GM23338 (cell line): ENCODE measurements around the gene ADAMTSL2. TPM values are rescaled to one million over a fixed set of nuclear protein-coding genes. Genes with fewer than 3 reads are reported as not detected.
"Not testable (repeated sequence)": the region's sequence is repeated elsewhere in the genome, so short reads cannot be mapped to it uniquely, and the experiment has no call there.

ENCODE experiments used
- ATAC-seq: fragments of 200-7000 bp; cut with Tn5 transposase; 3 replicates; pipeline ENCODE4 v1.9.1; 2020
- DNase-seq: peaks from one replicate; pipeline ENCODE4 v3.0.0-alpha.2; 2015; ENCODE audit warnings: low spot score
- H2AFZ ChIP-seq: fragments of 200-600 bp; sonication (generic); 2 replicates; pipeline ENCODE4 v1.8.0; 2016; ENCODE audit warnings: antibody characterized with exemption, mild to moderate bottlenecking, moderate library complexity
- H3F3A ChIP-seq: fragments of 200-600 bp; sonication (generic); replicated peaks from 2 replicates; pipeline ENCODE4 v1.8.0; 2017; ENCODE audit warnings: antibody characterized with exemption, mixed run types, low read depth
- H3K27ac ChIP-seq: fragments of 200-600 bp; sonication (generic); 2 replicates; pipeline ENCODE4 v1.6.1; 2016; ENCODE audit warnings: low read depth
- H3K27me3 ChIP-seq: fragments of 200-600 bp; sonication (generic); 2 replicates; pipeline ENCODE4 v1.8.0; 2016; ENCODE audit warnings: mild to moderate bottlenecking, mixed run types, moderate library complexity; ENCODE audit not compliant: insufficient read depth
- H3K36me3 ChIP-seq: fragments of 200-600 bp; sonication (generic); 2 replicates; pipeline ENCODE4 v1.8.0; 2016; ENCODE audit warnings: mild to moderate bottlenecking; ENCODE audit not compliant: insufficient read depth
- H3K4me1 ChIP-seq: fragments of 200-600 bp; sonication (generic); 2 replicates; pipeline ENCODE4 v1.8.0; 2016; ENCODE audit warnings: mild to moderate bottlenecking, moderate library complexity; ENCODE audit not compliant: insufficient read depth
- H3K4me2 ChIP-seq: fragments of 200-600 bp; sonication (generic); 2 replicates; pipeline ENCODE4 v1.7.1; 2017; ENCODE audit warnings: mixed run types
- H3K4me3 ChIP-seq: fragments of 200-600 bp; sonication (generic); 2 replicates; pipeline ENCODE4 v1.6.1; 2016; ENCODE audit warnings: mixed run types
- H3K79me2 ChIP-seq: fragments of 200-600 bp; sonication (generic); replicated peaks from 2 replicates; pipeline ENCODE4 v1.8.0; 2017; ENCODE audit warnings: mild to moderate bottlenecking; ENCODE audit not compliant: insufficient read depth
- H3K9me2 ChIP-seq: fragments of 200-600 bp; sonication (generic); 2 replicates; pipeline ENCODE4 v1.8.0; 2017; ENCODE audit not compliant: insufficient read depth
- H4K20me1 ChIP-seq: fragments of 200-600 bp; sonication (generic); replicated peaks from 2 replicates; pipeline ENCODE4 v1.8.0; 2017; ENCODE audit warnings: mild to moderate bottlenecking; ENCODE audit not compliant: insufficient read depth
- H3K27ac Mint-ChIP-seq: 2 replicates; pipeline ENCODE4 v1.8.0; 2020; ENCODE audit warnings: inconsistent platforms, mild to moderate bottlenecking, moderate library complexity, mixed read lengths
- H3K27me3 Mint-ChIP-seq: 3 replicates; pipeline ENCODE4 v1.8.0; 2022; ENCODE audit warnings: low read depth, mild to moderate bottlenecking, moderate library complexity, mixed read lengths, inconsistent platforms; ENCODE audit not compliant: insufficient read depth, poor library complexity
- H3K36me3 Mint-ChIP-seq: 3 replicates; pipeline ENCODE4 v1.8.0; 2021; ENCODE audit warnings: low read depth, mild to moderate bottlenecking, inconsistent platforms, moderate library complexity, mixed read lengths
- H3K4me1 Mint-ChIP-seq: 3 replicates; pipeline ENCODE4 v1.8.0; 2020; ENCODE audit warnings: mild to moderate bottlenecking, inconsistent platforms, mixed read lengths
- H3K4me3 Mint-ChIP-seq: 3 replicates; pipeline ENCODE4 v1.8.0; 2021; ENCODE audit warnings: moderate library complexity, mild to moderate bottlenecking, inconsistent platforms, mixed read lengths
- H3K9me3 Mint-ChIP-seq: 3 replicates; pipeline ENCODE4 v1.8.0; 2020; ENCODE audit warnings: moderate library complexity, mild to moderate bottlenecking, inconsistent platforms, mixed read lengths
- CREB1 ChIP-seq: fragments of 250-450 bp; sonication (Bioruptor Pico); IDR thresholded peaks from 2 replicates; pipeline ENCODE4 v1.5.0; 2020; ENCODE audit warnings: low read depth, mild to moderate bottlenecking, moderate library complexity
- EZH2 ChIP-seq: fragments of 200-600 bp; sonication (generic); IDR thresholded peaks from one replicate; pipeline ENCODE4 v1.8.0; 2017; ENCODE audit warnings: antibody characterized with exemption, mild to moderate bottlenecking, low read depth; ENCODE audit not compliant: unreplicated experiment
- REST ChIP-seq: IDR thresholded peaks from one replicate; pipeline ENCODE4 v1.6.1; 2018; ENCODE audit warnings: antibody characterized with exemption; ENCODE audit not compliant: unreplicated experiment
- STAT1 ChIP-seq: IDR thresholded peaks from one replicate; pipeline ENCODE4 v1.6.1; 2016; ENCODE audit warnings: antibody characterized with exemption; ENCODE audit not compliant: unreplicated experiment
- polyA plus RNA-seq: library from polyadenylated mRNA; unstranded; fragments of >200 nt; fragmentation: Nextera tagmentation; extraction: Ambion mirVana; gene quantifications from 2 replicates; pipeline ENCODE4 v1.2.1, GENCODE V29; 2016
- total RNA-seq: library from RNA; depleted of rRNA; stranded (reverse); fragments of >200 nt; shearing (Covaris generic); gene quantifications from 2 replicates; pipeline ENCODE4 v1.2.3, GENCODE V29; 2014

The ADAMTSL2 gene
- total and polyA plus RNA-seq, 2 experiments from 2014 or later = 0.15 to 0.66 TPM

GRCh38 chr9:133562611-133563290, 28.2 kb downstream of the ADAMTSL2 start:
- Histone ChIP-seq H4K20me1 (no peaks in the 10 kb centered on the region), H2AFZ (no peak overlapping the region), H3K27me3 (no peaks in the 10 kb centered on the region), H3K4me3 (no peak overlapping the region), H3K4me2 (no peak overlapping the region), H3K36me3 (no peaks in the 10 kb centered on the region), H3K79me2 (no peaks in the 10 kb centered on the region), H3K4me1 (peaks cover 5% of the 10 kb centered on the region), H3F3A (no peaks in the 10 kb centered on the region), H3K9me2 (no peaks in the 10 kb centered on the region), H3K27ac (no peak overlapping the region)
- H3K27me3 Mint-ChIP-seq = peaks cover 11% of the 10 kb centered on the region
- no peaks in the 10 kb centered on the region; the same call in 2 of the 3 replicates for H3K9me3 Mint-ChIP-seq
- no peaks in the 10 kb centered on the region for H3K36me3 Mint-ChIP-seq
- DNase-seq (no peak), ATAC-seq (no peak)
- H3K4me1 Mint-ChIP-seq = peaks cover 32% of the 10 kb centered on the region
- H3K27ac Mint-ChIP-seq = no peak overlapping the region
- H3K4me3 Mint-ChIP-seq = no peak overlapping the region
- TF ChIP-seq STAT1 = no peak
- TF ChIP-seq EZH2 = no peak

GRCh38 chr9:133563291-133563796, 28.8 kb downstream of the ADAMTSL2 start:
- Histone ChIP-seq H3K4me2 (no peak overlapping the region), H3K9me2 (no peaks in the 10 kb centered on the region), H3K79me2 (no peaks in the 10 kb centered on the region), H4K20me1 (no peaks in the 10 kb centered on the region), H3K4me1 (peaks cover 5% of the 10 kb centered on the region), H3K36me3 (no peaks in the 10 kb centered on the region), H3K27me3 (no peaks in the 10 kb centered on the region), H3K4me3 (no peak overlapping the region), H3F3A (no peaks in the 10 kb centered on the region), H3K27ac (no peak overlapping the region), H2AFZ (no peak overlapping the region)
- no peak overlapping the region for H3K27ac Mint-ChIP-seq
- H3K4me1 Mint-ChIP-seq = peaks cover 27% of the 10 kb centered on the region
- H3K9me3 Mint-ChIP-seq = no peaks in the 10 kb centered on the region; the same call in 2 of the 3 replicates
- peaks cover 11% of the 10 kb centered on the region for H3K27me3 Mint-ChIP-seq
- no peak overlapping the region for H3K4me3 Mint-ChIP-seq
- ATAC-seq (no peak), DNase-seq (no peak)
- no peak for TF ChIP-seq CREB1 (CRISPR knock-in tag)
- TF ChIP-seq REST = no peak
- no peaks in the 10 kb centered on the region for H3K36me3 Mint-ChIP-seq

- H3K36me3 Mint-ChIP-seq, DNase-seq, H4K20me1 ChIP-seq, H3K9me3 Mint-ChIP-seq, H3K36me3 ChIP-seq, H3K4me3 ChIP-seq, H3K27me3 Mint-ChIP-seq, ATAC-seq, H3K4me2 ChIP-seq, H2AFZ ChIP-seq, H3K4me3 Mint-ChIP-seq, H3K27ac Mint-ChIP-seq, H3F3A ChIP-seq, H3K27ac ChIP-seq, H3K27me3 ChIP-seq, H3K4me1 ChIP-seq, H3K9me2 ChIP-seq, H3K79me2 ChIP-seq: not testable (repeated sequence)
- peaks cover 22% of the 10 kb centered on the region for H3K4me1 Mint-ChIP-seq
Observed at GRCh38 chr9:133563814-133564213, 29.3 kb downstream of the ADAMTSL2 start.
